ENCODE data around the gene CREB3L4. TPM values are rescaled to one million over a fixed set of nuclear protein-coding genes. Genes with fewer than 3 reads are reported as not detected.

CREB3L4 gene
- total RNA-seq, 1 donor from 2014 or later, result 15.2 TPM

DNA sequence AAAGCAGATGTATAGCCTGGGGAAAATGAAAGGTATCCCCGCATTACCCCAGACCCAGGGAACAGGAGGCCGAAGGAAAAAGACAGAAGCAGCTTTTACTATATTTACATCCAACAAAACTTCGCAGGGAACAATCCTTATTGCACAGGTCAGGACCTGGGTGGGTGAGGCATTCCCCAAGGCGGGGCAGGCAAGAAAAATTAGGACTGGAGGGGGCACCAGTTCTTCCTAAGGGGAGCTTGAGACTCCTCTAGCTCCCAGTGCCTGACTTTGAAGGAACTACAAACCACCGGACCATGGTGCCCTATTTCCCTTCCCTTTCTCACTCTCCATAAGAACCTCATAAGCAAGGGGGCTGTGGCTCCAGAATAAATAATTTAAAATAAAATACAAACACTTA, 38.3 kb upstream of the CREB3L4 start:
- DNase-seq (ENCODE audit: extremely low spot score in 2 of 2), result no peak
- TF ChIP-seq POLR2AphosphoS5 (IDR thresholded peaks at IDR 0.05; ENCODE audit: insufficient read depth in 1 of 2, low read depth in 1 of 2) (no peak), CTCF (IDR thresholded peaks at IDR 0.05) (no peak), POLR2A (IDR thresholded peaks at IDR 0.05) (no peak)
- Histone ChIP-seq H3K27ac (no peak overlapping the region), H3K4me3 (no peak overlapping the region), H3K36me3 (peaks cover 0 to 32% of the 10 kb centered on the region in 2 donors), H3K27me3 (no peaks in the 10 kb centered on the region), H3K9me3 (no peaks in the 10 kb centered on the region), H3K4me1 (peaks cover under 1% of the 10 kb centered on the region)
- intact Hi-C loops (cut with DNase I), result no loop called here

- Histone ChIP-seq H3K36me3 (peaks cover 0 to 40% of the 10 kb centered on the region in 2 donors), H3K27me3 (no peaks in the 10 kb centered on the region), H3K4me3 (no peak overlapping the region), H3K27ac (no peak overlapping the region), H3K9me3 (no peaks in the 10 kb centered on the region), H3K4me1 (no peaks in the 10 kb centered on the region)
- intact Hi-C loops (cut with DNase I), result no loop called here
- no peak for DNase-seq (ENCODE audit: extremely low spot score in 2 of 2)
- TF ChIP-seq POLR2A (IDR thresholded peaks at IDR 0.05) (no peak), POLR2AphosphoS5 (IDR thresholded peaks at IDR 0.05; ENCODE audit: insufficient read depth in 1 of 2, low read depth in 1 of 2) (no peak), CTCF (IDR thresholded peaks at IDR 0.05) (no peak)
These were observed 37.4 kb upstream of the CREB3L4 start for GRCh38 chr1:153929981-153930948.

GRCh38 chr1:153932156-153933131, 35.3 kb upstream of the CREB3L4 start:
- Histone ChIP-seq H3K27ac (no peak overlapping the region), H3K9me3 (no peaks in the 10 kb centered on the region), H3K27me3 (no peaks in the 10 kb centered on the region), H3K4me1 (no peaks in the 10 kb centered on the region), H3K36me3 (peaks cover 0 to 60% of the 10 kb centered on the region in 2 donors), H3K4me3 (no peak overlapping the region)
- intact Hi-C loops (cut with DNase I), result no loop called here
- no peak for DNase-seq (ENCODE audit: extremely low spot score in 2 of 2)
- TF ChIP-seq POLR2AphosphoS5 (IDR thresholded peaks at IDR 0.05; ENCODE audit: insufficient read depth in 1 of 2, low read depth in 1 of 2) (no peak), POLR2A (IDR thresholded peaks at IDR 0.05) (no peak), CTCF (IDR thresholded peaks at IDR 0.05) (no peak)

- H3K4me1 ChIP-seq, result no peaks in the 10 kb centered on the region
- TF ChIP-seq CTCF (IDR thresholded peaks at IDR 0.05), result no peak
- TF ChIP-seq POLR2A (IDR thresholded peaks at IDR 0.05), result no peak
- no peak for TF ChIP-seq POLR2AphosphoS5 (IDR thresholded peaks at IDR 0.05; ENCODE audit: insufficient read depth in 1 of 2, low read depth in 1 of 2)
- no peak overlapping the region for H3K27ac ChIP-seq
- no peaks in the 10 kb centered on the region for H3K9me3 ChIP-seq
- no peaks in the 10 kb centered on the region for H3K27me3 ChIP-seq
- peaks cover 0 to 64% of the 10 kb centered on the region in 2 donors for H3K36me3 ChIP-seq
- no peak overlapping the region for H3K4me3 ChIP-seq
- DNase-seq (ENCODE audit: extremely low spot score in 2 of 2), result no peak
- intact Hi-C loops (cut with DNase I), result no loop called here
These were observed 34.3 kb upstream of the CREB3L4 start for GRCh38 chr1:153933430-153933829.
